ENCODE data around the gene HEXB.
"Not testable (repeated sequence)": the region's sequence is repeated elsewhere in the genome, so short reads cannot be mapped to it uniquely, and the experiment has no call there.

Gene HEXB

DNA sequence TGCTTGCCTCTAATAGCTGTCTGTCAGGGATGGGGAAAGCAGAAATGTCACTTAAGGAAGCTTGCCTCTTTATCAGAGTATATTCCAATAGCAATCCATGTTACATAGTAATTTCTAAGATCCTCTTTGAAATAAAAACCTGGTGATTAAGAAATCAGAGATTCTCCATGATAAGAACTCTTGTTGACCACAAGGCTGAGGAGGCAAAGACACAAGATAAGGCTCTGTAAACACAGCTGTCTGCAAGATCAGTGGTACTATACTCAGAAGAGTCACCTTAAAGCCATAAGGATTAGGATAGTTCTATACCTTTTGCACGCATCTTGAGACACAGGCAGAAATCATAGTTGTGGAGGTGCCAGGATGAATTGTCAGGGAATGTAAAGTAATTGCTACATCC lies 40.3 kb downstream of the HEXB start:
- peak overlapping the region; percentile 26 for H3K27ac Mint-ChIP-seq
- peaks cover 54% of the 10 kb centered on the region for H3K36me3 Mint-ChIP-seq (ENCODE audit: low read depth)
- no peaks in the 10 kb centered on the region for H3K4me1 Mint-ChIP-seq
- TF ChIP-seq, protein P1, sequence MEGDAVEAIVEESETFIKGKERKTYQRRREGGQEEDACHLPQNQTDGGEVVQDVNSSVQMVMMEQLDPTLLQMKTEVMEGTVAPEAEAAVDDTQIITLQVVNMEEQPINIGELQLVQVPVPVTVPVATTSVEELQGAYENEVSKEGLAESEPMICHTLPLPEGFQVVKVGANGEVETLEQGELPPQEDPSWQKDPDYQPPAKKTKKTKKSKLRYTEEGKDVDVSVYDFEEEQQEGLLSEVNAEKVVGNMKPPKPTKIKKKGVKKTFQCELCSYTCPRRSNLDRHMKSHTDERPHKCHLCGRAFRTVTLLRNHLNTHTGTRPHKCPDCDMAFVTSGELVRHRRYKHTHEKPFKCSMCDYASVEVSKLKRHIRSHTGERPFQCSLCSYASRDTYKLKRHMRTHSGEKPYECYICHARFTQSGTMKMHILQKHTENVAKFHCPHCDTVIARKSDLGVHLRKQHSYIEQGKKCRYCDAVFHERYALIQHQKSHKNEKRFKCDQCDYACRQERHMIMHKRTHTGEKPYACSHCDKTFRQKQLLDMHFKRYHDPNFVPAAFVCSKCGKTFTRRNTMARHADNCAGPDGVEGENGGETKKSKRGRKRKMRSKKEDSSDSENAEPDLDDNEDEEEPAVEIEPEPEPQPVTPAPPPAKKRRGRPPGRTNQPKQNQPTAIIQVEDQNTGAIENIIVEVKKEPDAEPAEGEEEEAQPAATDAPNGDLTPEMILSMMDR (IDR thresholded peaks at IDR 0.05) = no peak
- no peak for DNase-seq
- H3K4me3 Mint-ChIP-seq = no peak overlapping the region
- H3K9me3 Mint-ChIP-seq = no peaks in the 10 kb centered on the region
- H3K27me3 Mint-ChIP-seq (ENCODE audit: low read depth, poor library complexity) = no peaks in the 10 kb centered on the region

DNA sequence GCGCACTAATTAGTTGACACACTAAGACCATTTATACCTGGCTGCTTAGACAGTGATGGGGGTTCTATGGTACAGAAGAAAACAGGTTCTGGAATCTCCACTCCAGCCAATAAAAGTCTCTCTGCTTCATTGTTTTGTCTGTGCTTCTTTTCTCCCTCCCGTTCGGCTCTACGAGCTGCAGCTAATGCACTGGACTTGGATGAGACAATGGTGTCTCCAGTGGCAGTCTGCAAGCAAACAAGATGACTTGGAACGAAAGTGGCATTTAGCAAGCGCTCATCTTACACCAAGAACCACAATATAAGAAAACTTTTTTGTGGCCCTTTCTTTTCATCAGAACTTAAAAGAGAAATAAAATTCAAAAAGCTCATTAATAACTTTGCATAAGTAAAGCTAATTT lies 51.7 kb downstream of the HEXB start:
- no peaks in the 10 kb centered on the region for H3K9me3 Mint-ChIP-seq
- H3K36me3 Mint-ChIP-seq (ENCODE audit: low read depth) = peaks cover 44% of the 10 kb centered on the region
- TF ChIP-seq, protein P1 (IDR thresholded peaks at IDR 0.05) = no peak
- H3K4me3 Mint-ChIP-seq = no peak overlapping the region
- no peak for DNase-seq
- no peaks in the 10 kb centered on the region for H3K4me1 Mint-ChIP-seq
- H3K27me3 Mint-ChIP-seq (ENCODE audit: low read depth, poor library complexity) = no peaks in the 10 kb centered on the region
- H3K27ac Mint-ChIP-seq = no peak overlapping the region

DNA sequence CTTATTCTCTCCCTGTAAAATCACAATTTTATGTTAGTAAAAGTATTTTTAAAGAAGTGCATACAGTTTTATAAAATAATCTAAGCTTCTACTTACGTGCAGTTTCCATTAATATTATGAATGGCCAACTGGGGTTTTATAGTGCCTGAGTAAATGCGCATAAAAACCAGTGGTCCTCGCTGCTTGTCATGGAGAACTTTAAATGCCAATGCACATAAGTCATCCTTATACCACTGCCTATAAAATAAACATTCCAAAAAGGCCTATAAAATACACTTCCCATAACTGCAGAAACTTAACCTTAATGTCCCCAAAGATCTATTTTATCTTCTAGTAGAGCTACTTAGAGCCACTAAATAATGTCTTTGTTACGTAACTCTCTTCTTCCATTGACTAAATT lies 53.4 kb downstream of the HEXB start:
- TF ChIP-seq, protein P1 (IDR thresholded peaks at IDR 0.05) = no peak
- DNase-seq = no peak
- H3K4me3 Mint-ChIP-seq = no peak overlapping the region
- H3K36me3 Mint-ChIP-seq (ENCODE audit: low read depth) = peaks cover 44% of the 10 kb centered on the region
- H3K4me1 Mint-ChIP-seq = no peaks in the 10 kb centered on the region
- H3K27me3 Mint-ChIP-seq (ENCODE audit: low read depth, poor library complexity) = no peaks in the 10 kb centered on the region
- H3K9me3 Mint-ChIP-seq = no peaks in the 10 kb centered on the region
- no peak overlapping the region for H3K27ac Mint-ChIP-seq

DNA sequence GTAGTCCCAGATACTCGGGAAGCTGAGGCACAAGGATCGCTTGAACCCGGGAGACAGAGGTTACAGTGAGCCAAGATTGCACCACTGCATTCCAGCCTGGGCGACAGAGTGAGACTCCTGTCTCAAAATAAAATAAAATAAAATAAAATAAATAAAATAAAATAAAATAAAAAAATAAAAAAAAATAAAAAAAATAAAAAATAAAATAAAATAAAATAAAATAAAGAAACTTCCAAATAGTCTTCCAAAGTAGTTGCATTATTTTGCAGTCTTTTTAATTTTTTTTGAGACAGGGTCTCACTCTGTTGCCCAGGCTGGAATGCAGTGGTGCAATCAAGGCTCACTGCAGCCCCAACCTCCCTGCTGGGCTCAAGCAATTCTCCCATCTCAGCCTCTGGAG lies 63.7 kb downstream of the HEXB start:
- not testable (repeated sequence) for H3K4me3 Mint-ChIP-seq; H3K9me3 Mint-ChIP-seq; H3K4me1 Mint-ChIP-seq; H3K27ac Mint-ChIP-seq; DNase-seq; H3K27me3 Mint-ChIP-seq (ENCODE audit: low read depth, poor library complexity)
- H3K36me3 Mint-ChIP-seq (ENCODE audit: low read depth) = peaks cover 68% of the 10 kb centered on the region

DNA sequence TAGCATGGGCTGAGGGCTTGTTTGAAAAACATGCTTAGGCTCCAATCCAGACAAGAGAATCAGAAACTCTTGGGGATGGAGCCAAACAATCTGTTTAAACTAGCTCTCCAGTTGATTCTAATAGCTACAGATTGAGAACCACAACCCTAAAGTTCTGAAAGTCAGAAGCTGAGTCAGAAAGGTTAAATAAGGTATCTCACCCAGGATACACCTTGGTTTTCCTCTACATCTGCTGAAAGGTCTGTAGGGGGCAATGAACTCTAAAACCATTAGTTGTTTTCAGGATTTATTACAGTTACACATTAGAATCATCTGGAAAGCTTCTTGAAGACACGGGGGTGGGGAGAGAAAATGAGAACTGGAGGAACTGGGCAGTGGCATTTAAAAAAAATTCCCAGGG lies 76.2 kb downstream of the HEXB start:
- peaks cover 6% of the 10 kb centered on the region for H3K9me3 Mint-ChIP-seq
- TF ChIP-seq, protein P1 (IDR thresholded peaks at IDR 0.05) = no peak
- H3K27me3 Mint-ChIP-seq (ENCODE audit: low read depth, poor library complexity) = no peaks in the 10 kb centered on the region
- DNase-seq = no peak
- H3K4me3 Mint-ChIP-seq = no peak overlapping the region
- H3K4me1 Mint-ChIP-seq = peaks cover 12% of the 10 kb centered on the region
- H3K36me3 Mint-ChIP-seq (ENCODE audit: low read depth) = peaks cover 24% of the 10 kb centered on the region
- no peak overlapping the region for H3K27ac Mint-ChIP-seq

DNA sequence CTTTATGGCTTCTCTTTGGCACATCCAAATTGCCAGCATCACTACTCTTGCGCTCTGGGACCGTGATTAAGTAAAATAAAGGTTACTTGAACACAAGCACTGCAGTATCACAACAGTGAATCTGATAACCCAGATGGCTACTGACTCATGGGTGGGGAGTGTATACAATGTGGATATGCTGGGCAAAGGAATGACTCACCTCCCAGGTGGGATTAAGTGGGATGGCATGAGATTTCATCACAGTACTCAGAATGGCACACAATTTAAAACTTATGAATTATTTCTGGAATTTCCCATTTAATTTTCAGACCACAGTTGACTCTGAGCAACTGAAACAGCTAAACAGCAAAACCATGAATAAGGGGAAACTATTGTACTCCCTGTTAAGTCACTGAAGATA lies 77.6 kb downstream of the HEXB start:
- peaks cover 11% of the 10 kb centered on the region for H3K36me3 Mint-ChIP-seq (ENCODE audit: low read depth)

More for the DNA sequence above, 77.6 kb downstream of the HEXB start:
- H3K9me3 Mint-ChIP-seq = no peaks in the 10 kb centered on the region
- DNase-seq = no peak
- no peaks in the 10 kb centered on the region for H3K27me3 Mint-ChIP-seq (ENCODE audit: low read depth, poor library complexity)
- no peak overlapping the region for H3K27ac Mint-ChIP-seq
- TF ChIP-seq, protein P1 (IDR thresholded peaks at IDR 0.05) = no peak
- no peak overlapping the region for H3K4me3 Mint-ChIP-seq
- peaks cover 22% of the 10 kb centered on the region for H3K4me1 Mint-ChIP-seq
